ENCODE results near the gene AUTS2.

- TF ChIP-seq CTCF (optimal IDR thresholded peaks at IDR 0.05 in 1 of 3, IDR thresholded peaks at IDR 0.05 in 1 of 3, conservative IDR thresholded peaks at IDR 0.05 in 1 of 3; ENCODE audit: extremely low read depth in 1 of 3, insufficient read depth in 2 of 3, low read length in 3 of 3) (no peak), EZH2 (IDR thresholded peaks at IDR 0.05; ENCODE audit: low read length) (no peak)
Measured at GRCh38 chr7:69677881-69678493, 79.7 kb downstream of the AUTS2 start.
